ENCODE measurements around the gene GPR148.
"Not testable (repeated sequence)": the region's sequence is repeated elsewhere in the genome, so short reads cannot be mapped to it uniquely, and the experiment has no call there.

The GPR148 gene, protein sequence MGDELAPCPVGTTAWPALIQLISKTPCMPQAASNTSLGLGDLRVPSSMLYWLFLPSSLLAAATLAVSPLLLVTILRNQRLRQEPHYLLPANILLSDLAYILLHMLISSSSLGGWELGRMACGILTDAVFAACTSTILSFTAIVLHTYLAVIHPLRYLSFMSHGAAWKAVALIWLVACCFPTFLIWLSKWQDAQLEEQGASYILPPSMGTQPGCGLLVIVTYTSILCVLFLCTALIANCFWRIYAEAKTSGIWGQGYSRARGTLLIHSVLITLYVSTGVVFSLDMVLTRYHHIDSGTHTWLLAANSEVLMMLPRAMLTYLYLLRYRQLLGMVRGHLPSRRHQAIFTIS

GRCh38 chr2:130728549-130729316, at the start of gene GPR148:
Gene GPR148 (plus strand): TSS chr2:130729070. CDS start chr2:130729152, 82 bp downstream.
- no peak for FAIRE-seq

- not testable (repeated sequence) for FAIRE-seq
These were observed 36.7 kb upstream of the GPR148 start for GRCh38 chr2:130692041-130692770.

- not testable (repeated sequence) for FAIRE-seq
These were observed 35.4 kb upstream of the GPR148 start for GRCh38 chr2:130693474-130693873.

GRCh38 chr2:130703250-130703649, 25.6 kb upstream of the GPR148 start:
- not testable (repeated sequence) for FAIRE-seq

- FAIRE-seq: not testable (repeated sequence)
These were observed 14.1 kb upstream of the GPR148 start for GRCh38 chr2:130714795-130715194.

DNA sequence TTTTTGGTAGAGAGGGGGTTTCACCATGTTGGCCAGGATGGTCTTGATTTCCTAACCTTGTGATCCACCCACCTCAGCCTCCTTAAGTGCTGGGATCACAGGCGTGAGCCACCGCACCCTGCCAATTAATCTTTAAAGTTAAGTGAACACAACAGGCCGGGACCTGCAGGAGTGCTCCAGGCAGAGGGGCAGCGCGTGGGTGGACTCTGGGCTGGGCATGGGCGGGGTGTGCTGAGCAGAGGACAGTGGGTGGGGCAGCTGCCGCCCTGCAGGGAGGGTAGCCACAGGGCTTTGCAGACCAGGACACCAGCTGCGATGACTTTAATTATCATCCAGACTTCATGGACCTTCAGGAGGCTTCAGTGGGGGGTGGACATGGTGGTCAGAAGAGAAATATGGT, 8.8 kb upstream of the GPR148 start:
- FAIRE-seq: no peak

- no peak for FAIRE-seq
These were observed 8.3 kb upstream of the GPR148 start for GRCh38 chr2:130720528-130720927.

GRCh38 chr2:130724455-130724854, 4.4 kb upstream of the GPR148 start:
- FAIRE-seq: no peak

GRCh38 chr2:130726614-130727180, 2.2 kb upstream of the GPR148 start:
- FAIRE-seq: no peak

- no peak for FAIRE-seq
These were observed 1.5 kb upstream of the GPR148 start for GRCh38 chr2:130727286-130727924.

DNA sequence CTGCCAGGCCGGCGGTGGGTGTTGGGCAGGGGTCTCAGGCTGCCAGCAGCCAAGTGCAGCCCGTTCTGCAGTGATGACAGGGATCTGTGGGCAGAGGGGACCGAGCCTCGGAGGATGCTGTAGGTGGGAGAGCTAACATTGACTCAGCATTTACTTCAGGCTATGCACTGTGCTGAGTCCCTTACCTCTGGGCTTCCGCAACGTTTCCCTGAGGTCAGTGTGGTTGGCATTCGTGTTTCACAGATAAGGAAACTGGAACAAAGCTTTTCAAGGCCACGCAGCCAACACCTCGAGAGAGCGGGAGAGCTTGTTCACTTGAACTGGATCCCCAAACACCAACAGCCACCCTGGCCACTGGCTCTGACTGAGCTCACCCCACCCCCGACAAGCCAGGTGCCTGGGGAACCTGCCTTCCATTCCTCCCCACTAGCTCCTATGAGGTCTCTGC, 839 bp upstream of the GPR148 start:
- no peak for FAIRE-seq

- no peak for FAIRE-seq
These were observed 741 bp downstream of the GPR148 start for GRCh38 chr2:130729322-130730299.

- not testable (repeated sequence) for FAIRE-seq
These were observed 3.4 kb downstream of the GPR148 start for GRCh38 chr2:130732257-130732656.

DNA sequence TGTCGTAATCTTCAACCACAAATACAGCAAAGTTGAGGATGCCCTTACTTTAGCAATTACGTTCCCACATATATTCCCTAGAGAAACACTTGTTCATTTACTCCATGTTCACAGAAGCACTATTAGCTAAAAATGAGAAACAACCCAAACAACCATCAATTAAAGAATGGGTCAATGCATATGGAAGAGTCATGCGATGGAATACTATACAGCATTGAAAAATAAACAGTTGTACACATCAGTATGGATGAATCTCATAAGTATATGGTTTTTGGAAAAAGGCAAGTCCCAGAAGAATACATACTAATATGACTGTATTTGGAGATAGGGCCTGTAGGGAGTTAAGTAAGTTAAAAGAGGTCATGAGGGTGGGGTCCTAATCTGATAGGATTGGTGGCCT, 6.3 kb downstream of the GPR148 start:
- no peak for FAIRE-seq

- FAIRE-seq: no peak
These were observed 7.6 kb downstream of the GPR148 start for GRCh38 chr2:130736487-130736886.

GRCh38 chr2:130737592-130737991, 8.7 kb downstream of the GPR148 start:
- no peak for FAIRE-seq

DNA sequence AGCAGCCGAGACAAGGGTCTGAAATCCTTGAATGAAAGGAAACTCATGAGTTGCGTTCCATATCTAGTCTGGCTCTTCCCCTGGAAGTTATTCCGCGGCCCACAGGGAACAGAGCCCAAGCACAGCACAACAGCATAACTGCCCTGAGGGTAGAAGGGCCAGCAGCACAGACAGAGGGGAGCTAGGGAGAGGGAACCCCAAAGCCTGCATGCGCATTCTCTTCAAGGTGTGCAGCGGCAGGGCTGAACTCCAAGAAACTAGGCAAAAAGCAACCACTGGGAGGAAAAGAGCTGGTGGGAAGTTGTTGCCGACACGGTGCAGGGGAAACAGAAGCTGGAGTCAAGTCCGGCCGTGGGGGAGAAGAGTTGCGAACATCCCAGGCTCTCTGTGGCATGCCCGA, 11.8 kb downstream of the GPR148 start:
- FAIRE-seq: no peak

GRCh38 chr2:130743278-130743677, 14.4 kb downstream of the GPR148 start:
- FAIRE-seq: no peak

DNA sequence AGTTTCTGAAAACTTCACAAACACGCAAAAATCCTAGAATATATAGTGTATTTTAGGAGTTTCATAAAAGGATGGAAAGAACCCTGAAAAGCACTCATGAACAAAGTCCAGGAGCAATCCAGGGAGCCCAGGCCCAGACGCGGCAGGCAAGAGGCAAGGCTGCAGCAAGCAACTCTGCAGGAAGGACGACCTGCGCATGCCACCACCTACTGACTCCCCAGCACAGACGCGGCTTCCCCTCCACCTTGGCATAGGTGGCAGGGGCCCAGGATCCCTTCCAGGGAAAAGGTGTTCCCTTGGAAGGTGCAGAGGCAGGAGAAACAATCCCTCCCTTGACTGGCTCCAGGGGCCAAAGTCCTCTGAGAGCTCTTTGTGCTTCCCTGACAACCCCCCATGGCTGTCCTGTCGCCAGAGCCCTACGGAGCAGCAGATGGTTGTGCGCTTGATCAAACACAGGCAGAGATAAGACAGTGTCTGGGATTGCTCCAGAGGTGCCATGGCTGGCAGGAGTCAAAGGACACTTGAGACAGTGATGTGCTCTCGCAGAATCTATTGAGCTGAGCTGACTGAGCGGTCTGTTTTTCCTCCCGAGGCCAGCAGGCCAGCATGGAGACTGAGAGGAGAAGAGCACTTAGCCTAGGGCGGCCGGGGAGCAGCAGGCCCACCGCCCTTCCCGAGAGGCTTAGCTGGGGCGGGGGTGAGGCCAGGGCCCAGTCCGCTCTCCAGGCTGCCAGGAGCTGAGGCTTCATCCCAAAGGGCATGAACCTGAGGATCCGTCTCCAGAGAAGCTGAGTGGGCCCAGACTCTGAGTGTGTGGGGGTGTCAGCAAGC, 15.6 kb downstream of the GPR148 start:
- peak; percentile 76 for FAIRE-seq

DNA sequence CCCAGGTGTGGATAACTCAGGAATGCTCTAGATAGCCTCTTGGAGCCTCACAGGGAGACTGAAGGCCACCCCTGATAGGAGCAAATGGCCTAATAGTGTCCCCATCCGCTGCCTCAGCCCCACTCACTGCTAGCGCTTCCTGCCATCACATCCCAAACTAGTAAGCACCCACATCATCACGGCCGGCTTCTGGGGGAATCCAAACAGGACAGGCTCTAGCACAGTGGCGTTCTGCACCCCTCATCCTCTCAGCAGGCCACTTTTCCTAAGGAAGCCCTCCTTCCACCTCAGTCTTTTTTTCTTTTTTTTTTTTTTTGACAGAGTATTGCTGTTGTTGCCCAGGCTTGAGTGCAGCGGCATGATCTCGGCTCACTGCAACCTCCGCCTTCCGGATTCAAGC, 20.2 kb downstream of the GPR148 start:
- no peak for FAIRE-seq

Measured in islet of Langerhans (tissue), 1 donor.